Measurements from ENCODE around the gene TMEM183A.

The TMEM183A gene

DNA sequence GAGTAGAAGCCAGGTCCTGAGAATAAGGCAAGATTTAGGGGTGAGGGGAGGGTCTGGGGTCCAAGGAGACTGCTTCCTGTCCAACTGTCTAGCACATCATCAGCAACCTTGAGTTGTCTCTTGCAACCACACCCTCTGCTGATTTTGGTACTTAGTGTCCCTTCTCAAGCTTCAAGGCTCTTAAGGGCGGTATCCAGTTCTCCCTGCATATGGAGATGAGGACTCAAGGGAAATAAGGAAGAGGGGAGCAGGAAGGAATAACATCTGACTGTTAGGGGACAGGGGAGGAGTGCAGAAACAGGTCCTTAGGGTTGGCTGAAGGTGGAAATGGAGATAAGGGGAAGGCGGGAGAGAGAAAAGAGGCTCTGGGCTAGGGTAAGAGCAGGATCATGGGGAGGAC is 66.3 kb downstream of the TMEM183A start:
- DNase-seq = no peak
